Measurements from ENCODE around the gene PDZD4. TPM values are rescaled to one million over a fixed set of nuclear protein-coding genes. Genes with fewer than 3 reads are reported as not detected.
"Not testable (repeated sequence)": the region's sequence is repeated elsewhere in the genome, so short reads cannot be mapped to it uniquely, and the experiment has no call there.

The PDZD4 gene
- total RNA-seq, 2 donors from 2014 or later = 1.2 to 2.5 TPM

GRCh38 chrX:153827903-153828302, 2.4 kb downstream of the PDZD4 start:
- no peak overlapping the region for H3K27ac Mint-ChIP-seq
- ATAC-seq = no peak

DNA sequence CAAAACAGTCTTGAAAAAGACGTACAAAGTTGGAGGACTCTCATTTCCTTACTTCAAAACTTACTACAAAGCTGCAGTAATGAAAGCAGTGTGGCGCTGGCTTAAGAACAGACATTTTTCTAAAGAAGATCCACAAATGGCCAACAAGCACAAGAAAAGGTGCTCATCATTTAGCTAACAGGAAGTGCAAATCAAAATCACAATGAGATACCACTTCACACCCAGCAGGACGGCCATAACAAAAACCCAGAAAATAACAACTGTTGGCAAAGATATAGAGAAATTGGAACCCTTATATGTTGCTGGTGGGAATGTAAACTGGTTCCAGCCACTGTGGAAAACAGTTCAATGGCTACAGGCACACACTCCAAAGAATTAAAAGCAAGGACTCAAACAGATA, 3.3 kb downstream of the PDZD4 start:
- no peaks in the 10 kb centered on the region for H3K36me3 Mint-ChIP-seq

More at GRCh38 chrX:153827903-153828302, 2.4 kb downstream of the PDZD4 start:
- Mint-ChIP-seq H3K9me3 (no peaks in the 10 kb centered on the region), H3K36me3 (no peaks in the 10 kb centered on the region)
- DNase-seq (ENCODE audit: low spot score in 2 of 2) = no peak

DNA sequence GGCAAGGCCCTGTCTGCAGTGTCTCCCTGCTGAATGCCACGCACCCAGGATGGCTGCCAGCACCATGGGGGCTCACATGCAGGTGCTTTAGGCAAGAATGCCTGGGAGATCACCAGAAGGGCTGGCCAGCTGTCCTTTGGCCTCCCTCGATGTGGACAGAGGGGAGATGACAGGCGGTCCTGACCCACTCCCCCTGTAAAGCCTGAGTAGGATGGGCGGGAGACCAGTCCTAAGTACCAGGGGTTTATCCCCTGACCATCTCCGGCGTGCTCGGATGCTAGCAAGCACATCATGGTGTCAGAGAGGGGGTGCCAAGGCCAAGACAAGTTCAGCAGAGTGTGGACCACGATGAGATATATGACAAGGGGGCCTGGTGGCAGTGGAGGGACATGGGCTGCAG, 5.3 kb downstream of the PDZD4 start:
- no peaks in the 10 kb centered on the region for H3K36me3 Mint-ChIP-seq
- H3K27ac Mint-ChIP-seq = no peak overlapping the region
- H3K9me3 Mint-ChIP-seq = no peaks in the 10 kb centered on the region
- DNase-seq (ENCODE audit: low spot score in 2 of 2) = no peak
- ATAC-seq = no peak

More for the DNA sequence above, 3.3 kb downstream of the PDZD4 start:
- DNase-seq (ENCODE audit: low spot score in 2 of 2) = no peak
- Mint-ChIP-seq H3K27ac (no peak overlapping the region), H3K9me3 (no peaks in the 10 kb centered on the region)
- ATAC-seq = no peak

GRCh38 chrX:153824348-153824747, 6.0 kb downstream of the PDZD4 start:
- ATAC-seq = no peak
- no peaks in the 10 kb centered on the region for H3K9me3 Mint-ChIP-seq
- H3K36me3 Mint-ChIP-seq = no peaks in the 10 kb centered on the region
- no peak for DNase-seq (ENCODE audit: low spot score in 2 of 2)
- H3K27ac Mint-ChIP-seq = no peak overlapping the region

GRCh38 chrX:153821066-153821465, 9.3 kb downstream of the PDZD4 start:
- no peaks in the 10 kb centered on the region for H3K9me3 Mint-ChIP-seq

DNA sequence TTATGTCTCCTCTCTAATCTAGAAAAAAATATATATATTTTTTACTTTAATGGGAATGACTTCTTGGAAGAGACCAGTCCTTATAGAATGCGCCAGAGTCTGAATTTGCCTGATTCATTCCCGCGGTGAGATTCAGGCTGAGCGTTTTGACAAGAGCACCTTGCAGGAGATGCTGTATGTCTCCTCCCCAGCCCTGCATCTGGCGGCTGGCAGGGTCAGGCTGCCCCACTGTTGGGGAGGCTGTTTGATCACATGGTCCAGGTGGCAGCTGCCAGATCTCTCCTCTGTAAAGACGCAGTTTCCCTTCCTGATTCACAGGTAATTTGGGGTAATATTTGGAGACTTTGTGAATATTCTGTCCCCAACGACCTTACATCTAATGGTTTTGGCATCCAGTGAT, 9.7 kb downstream of the PDZD4 start:
- DNase-seq (ENCODE audit: low spot score in 2 of 2) = no peak
- no peak for ATAC-seq
- Mint-ChIP-seq H3K36me3 (no peaks in the 10 kb centered on the region), H3K9me3 (no peaks in the 10 kb centered on the region), H3K27ac (no peak overlapping the region)

More at GRCh38 chrX:153821066-153821465, 9.3 kb downstream of the PDZD4 start:
- ATAC-seq (no peak), DNase-seq (ENCODE audit: low spot score in 2 of 2) (no peak)
- Mint-ChIP-seq H3K36me3 (no peaks in the 10 kb centered on the region), H3K27ac (no peak overlapping the region)

DNA sequence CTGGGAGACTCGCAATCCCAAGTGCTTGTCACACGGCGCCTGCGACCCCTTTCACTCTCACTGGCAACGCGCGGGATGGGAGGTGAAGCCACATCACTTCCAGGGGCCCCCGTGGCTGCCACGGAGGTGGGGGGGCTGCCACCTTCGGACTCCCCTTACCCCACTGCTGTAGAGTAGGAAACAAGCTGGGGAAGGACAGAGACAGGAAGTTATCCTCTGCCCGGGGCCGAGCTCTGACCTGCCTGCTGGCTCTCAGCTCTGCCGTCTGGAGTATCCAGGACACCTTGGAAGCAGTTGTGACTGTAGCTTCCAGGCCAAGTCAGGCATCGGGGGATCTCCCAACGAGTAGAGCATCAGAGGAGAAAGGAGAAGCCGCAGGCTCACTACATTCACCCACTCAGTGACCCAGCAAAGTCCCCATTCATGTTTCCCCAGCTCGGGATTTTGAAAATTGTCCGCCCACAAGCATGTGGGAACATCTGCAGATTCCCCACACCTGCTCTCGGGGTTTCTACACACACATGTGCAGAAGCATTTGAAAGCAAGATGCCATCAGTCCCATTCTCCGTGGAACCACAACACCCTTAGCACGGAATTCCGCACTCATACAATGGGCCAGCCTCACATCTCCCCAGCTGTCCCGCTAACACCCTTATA, 10.8 kb downstream of the PDZD4 start:
- Mint-ChIP-seq H3K36me3 (no peaks in the 10 kb centered on the region), H3K9me3 (no peaks in the 10 kb centered on the region), H3K27ac (no peak overlapping the region)
- DNase-seq (ENCODE audit: low spot score in 2 of 2) (no peak), ATAC-seq (peak in 1 of 2 donors; percentile 20)

DNA sequence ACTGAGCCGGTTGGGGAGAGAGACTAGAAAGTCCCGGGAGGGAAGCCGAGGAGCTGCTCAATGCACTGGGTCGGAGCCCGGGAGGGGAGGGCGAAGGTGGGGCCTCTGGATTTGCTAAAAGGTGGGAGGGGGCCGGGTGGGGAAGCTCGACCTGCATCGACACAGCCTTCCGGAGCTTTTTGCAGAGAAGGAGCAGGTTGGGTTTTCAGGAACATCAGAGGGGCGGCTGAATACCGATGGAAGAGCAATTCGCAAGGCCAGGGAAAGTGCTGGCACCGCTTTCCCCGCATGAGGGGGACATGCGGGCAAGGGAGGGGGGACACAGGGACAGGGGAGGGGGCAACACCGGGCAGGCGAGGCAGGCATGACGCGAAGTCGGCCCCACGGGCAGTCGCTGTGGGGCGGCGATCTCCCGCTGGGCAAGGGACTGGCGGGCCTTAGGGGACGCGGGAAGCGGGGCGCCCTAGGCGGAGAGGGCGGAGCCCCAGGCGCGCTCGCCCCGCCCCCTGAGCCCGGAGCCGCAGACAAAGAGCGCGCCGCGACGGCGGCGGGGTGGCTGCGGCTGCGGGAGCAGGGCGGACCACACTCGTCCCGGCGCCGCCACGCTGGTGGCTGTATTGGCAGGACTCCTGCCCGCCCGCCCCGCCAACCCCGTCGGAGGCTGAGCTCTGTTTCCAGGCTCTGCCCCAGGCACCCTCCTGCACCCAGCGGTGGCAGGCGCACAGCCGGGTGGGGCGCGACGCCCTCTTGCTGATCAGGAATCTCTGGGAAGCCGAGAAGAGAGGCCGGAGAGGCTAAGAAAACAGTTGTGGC, 11.6 kb downstream of the PDZD4 start:
- ATAC-seq = peak; percentile 83 to 90
- no peaks in the 10 kb centered on the region for H3K9me3 Mint-ChIP-seq

DNA sequence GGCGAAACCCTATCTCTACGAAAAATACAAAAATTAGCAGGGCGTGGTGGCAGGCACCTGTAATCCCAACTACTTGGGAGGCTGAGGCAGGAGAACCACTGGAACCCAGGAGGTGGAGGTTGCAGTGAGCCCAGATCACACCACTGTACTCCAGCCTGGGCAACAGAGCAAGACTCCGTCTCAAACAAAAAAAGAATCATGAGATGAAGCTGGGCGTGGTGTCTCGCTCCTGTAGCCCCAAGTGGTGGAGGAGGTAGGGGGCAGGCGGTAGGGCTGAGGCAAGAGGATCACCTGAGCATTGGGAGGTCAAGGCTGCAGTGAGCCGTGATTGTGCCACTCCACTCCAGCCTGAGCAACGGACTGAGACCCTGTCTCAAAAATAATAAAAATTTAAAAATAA, 12.3 kb downstream of the PDZD4 start:
- ATAC-seq; DNase-seq (ENCODE audit: low spot score in 2 of 2); H3K36me3 Mint-ChIP-seq; H3K27ac Mint-ChIP-seq; H3K9me3 Mint-ChIP-seq: not testable (repeated sequence)

More for the DNA sequence above, 11.6 kb downstream of the PDZD4 start:
- peak; percentile 61 to 64 for DNase-seq (ENCODE audit: low spot score in 2 of 2)
- no peak overlapping the region for H3K27ac Mint-ChIP-seq
- no peaks in the 10 kb centered on the region for H3K36me3 Mint-ChIP-seq

GRCh38 chrX:153816831-153817690, 13.3 kb downstream of the PDZD4 start:
- no peaks in the 10 kb centered on the region for H3K9me3 Mint-ChIP-seq
- DNase-seq (ENCODE audit: low spot score in 2 of 2) = no peak
- H3K27ac Mint-ChIP-seq = no peak overlapping the region
- no peaks in the 10 kb centered on the region for H3K36me3 Mint-ChIP-seq
- ATAC-seq = peak; percentile 61 to 65

- Mint-ChIP-seq H3K9me3 (no peaks in the 10 kb centered on the region), H3K36me3 (no peaks in the 10 kb centered on the region), H3K27ac (no peak overlapping the region)
- ATAC-seq (no peak), DNase-seq (ENCODE audit: low spot score in 2 of 2) (no peak)
Observed at GRCh38 chrX:153814591-153815315, 15.6 kb downstream of the PDZD4 start.

DNA sequence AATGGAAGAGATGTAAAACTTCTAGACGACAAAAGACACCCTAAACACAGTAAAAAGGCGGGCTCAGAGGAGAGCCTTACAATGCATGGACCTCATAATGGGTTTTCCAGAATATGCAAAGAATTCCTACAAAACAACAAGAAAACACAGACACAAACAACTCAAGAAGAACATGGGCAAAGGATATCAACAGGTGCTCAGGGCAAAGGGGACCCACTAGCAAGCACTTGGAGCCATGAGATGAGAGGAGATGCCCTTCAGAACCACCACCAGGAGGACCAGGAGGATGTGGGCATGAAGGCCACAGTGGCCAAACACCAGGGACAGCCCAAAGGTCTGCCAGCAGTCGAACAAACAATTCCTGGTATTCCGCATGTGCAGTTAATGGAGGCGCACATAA, 17.2 kb downstream of the PDZD4 start:
- no peaks in the 10 kb centered on the region for H3K9me3 Mint-ChIP-seq
- no peaks in the 10 kb centered on the region for H3K36me3 Mint-ChIP-seq
- ATAC-seq (no peak), DNase-seq (ENCODE audit: low spot score in 2 of 2) (no peak)
- H3K27ac Mint-ChIP-seq = no peak overlapping the region

GRCh38 chrX:153812220-153812619, 18.1 kb downstream of the PDZD4 start:
- Mint-ChIP-seq H3K36me3 (no peaks in the 10 kb centered on the region), H3K9me3 (no peaks in the 10 kb centered on the region), H3K27ac (no peak overlapping the region)
- ATAC-seq = no peak
- DNase-seq (ENCODE audit: low spot score in 2 of 2) = no peak

DNA sequence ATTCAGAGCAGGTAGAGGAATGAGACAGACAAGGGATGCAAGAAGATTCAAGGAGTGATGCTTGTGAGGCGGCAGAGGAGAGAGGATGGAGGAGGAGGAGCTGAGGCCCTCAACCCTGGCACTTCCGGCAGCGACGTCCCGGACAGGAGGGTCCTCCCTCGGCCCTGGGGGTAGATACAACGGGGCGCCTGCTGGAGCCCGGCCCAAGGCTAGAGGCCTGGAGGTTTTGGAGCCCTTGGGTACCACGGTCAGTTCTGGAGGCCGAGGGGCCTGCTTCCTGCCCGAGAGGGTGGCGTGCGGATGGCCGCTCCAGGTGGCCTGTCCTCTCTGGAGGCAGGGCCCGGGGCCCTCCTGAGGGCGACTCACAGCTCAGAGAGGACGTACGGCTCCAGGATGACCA, 22.4 kb downstream of the PDZD4 start:
- no peak overlapping the region for H3K27ac Mint-ChIP-seq
- no peak for ATAC-seq
- DNase-seq (ENCODE audit: low spot score in 2 of 2) = no peak
- H3K36me3 Mint-ChIP-seq = no peaks in the 10 kb centered on the region
- no peaks in the 10 kb centered on the region for H3K9me3 Mint-ChIP-seq

DNA sequence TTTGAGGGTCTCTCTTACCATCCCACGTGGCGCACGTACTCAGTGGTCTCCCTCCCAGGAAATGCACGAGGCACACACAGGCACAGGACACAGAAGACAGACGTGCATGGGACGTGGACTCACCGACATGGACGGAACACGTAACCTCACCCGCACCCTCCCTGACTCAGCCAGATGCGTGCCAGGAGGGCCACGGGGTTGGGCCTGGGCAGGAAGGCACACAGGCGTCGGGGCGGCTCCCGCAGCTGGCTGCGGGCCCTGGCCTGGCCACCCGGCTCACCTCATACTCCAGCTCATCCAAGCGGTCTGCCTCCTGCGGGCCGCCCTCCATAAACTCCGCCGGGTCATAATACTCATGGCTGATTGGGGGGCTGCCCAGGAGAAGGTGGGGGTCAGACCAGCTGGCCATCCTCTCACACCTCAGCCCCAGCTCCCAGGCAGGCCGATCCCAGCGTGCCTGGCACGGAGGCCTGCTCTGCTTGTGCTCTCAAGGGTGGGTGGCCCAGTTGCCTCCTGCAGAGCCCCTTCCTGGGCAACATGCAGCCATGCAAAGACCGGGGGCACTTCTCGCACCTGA, 23.3 kb downstream of the PDZD4 start:
- no peak for ATAC-seq
- no peaks in the 10 kb centered on the region for H3K36me3 Mint-ChIP-seq
- H3K9me3 Mint-ChIP-seq = no peaks in the 10 kb centered on the region
- no peak for DNase-seq (ENCODE audit: low spot score in 2 of 2)
- no peak overlapping the region for H3K27ac Mint-ChIP-seq

DNA sequence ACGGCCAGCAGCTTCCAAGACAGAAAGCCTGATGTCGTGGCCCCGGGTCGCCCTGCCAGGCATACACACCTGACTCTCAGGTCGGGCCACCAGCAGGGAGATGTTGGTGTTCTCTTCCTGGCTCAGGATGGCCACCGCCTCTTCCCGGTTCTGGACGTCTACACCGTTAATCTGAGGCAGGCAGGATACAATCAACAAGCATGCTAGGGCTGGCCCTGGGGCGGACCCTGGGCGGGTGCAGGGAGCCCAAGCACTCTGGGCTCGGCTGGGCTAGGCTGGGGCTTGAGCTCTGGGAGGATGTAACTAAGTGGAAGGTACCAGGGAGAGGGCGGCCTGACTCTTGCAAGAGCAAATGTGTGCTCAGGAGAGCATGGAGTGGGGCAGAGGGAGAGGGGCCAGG, 24.9 kb downstream of the PDZD4 start:
- DNase-seq (ENCODE audit: low spot score in 2 of 2) (no peak), ATAC-seq (no peak)
- Mint-ChIP-seq H3K9me3 (no peaks in the 10 kb centered on the region), H3K27ac (no peak overlapping the region), H3K36me3 (no peaks in the 10 kb centered on the region)
